Measurements from ENCODE around the gene KCNAB2.

DNA sequence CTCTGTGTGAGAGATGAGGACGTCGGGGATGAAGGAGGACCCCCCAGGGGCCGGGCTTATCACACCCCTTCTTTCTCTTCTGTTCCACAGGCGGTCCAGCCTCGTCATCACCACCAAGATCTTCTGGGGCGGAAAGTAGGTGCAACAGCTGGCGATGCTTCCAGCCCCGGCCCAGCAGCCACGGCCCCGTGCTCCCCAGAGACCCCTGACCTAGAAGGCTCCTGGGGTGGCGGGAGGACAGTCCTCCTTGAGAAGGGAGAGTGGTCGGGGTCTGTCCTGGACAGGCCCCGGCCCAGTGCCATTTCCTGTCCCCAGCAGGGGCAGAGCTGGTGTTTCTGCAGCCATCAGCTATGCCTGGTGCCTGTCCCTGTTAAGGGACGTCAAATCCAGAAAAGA is 41.7 kb downstream of the KCNAB2 start:
- TF ChIP-seq, protein P1, sequence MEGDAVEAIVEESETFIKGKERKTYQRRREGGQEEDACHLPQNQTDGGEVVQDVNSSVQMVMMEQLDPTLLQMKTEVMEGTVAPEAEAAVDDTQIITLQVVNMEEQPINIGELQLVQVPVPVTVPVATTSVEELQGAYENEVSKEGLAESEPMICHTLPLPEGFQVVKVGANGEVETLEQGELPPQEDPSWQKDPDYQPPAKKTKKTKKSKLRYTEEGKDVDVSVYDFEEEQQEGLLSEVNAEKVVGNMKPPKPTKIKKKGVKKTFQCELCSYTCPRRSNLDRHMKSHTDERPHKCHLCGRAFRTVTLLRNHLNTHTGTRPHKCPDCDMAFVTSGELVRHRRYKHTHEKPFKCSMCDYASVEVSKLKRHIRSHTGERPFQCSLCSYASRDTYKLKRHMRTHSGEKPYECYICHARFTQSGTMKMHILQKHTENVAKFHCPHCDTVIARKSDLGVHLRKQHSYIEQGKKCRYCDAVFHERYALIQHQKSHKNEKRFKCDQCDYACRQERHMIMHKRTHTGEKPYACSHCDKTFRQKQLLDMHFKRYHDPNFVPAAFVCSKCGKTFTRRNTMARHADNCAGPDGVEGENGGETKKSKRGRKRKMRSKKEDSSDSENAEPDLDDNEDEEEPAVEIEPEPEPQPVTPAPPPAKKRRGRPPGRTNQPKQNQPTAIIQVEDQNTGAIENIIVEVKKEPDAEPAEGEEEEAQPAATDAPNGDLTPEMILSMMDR (IDR thresholded peaks at IDR 0.05; ENCODE audit: low read length): no peak
- no peak for TF ChIP-seq EZH2 (IDR thresholded peaks at IDR 0.05; ENCODE audit: borderline replicate concordance, low read length)
